Activated T-cell treated with anti-CD3 and anti-CD28 coated beads, Interleukin-2, amount 50 U/mL, for 24 hours (primary cell): ENCODE data around the gene CRYBG1.
A peak's percentile ranks its signal among the peaks of the same experiment; 100 is the strongest.

Source experiments
- DNase-seq: peaks from one replicate; pipeline ENCODE4 v3.0.0-alpha.2; 2020
- H3K27ac Mint-ChIP-seq: 2 replicates; pipeline ENCODE4 v1.8.0; 2020; ENCODE audit warnings: mild to moderate bottlenecking, mixed read lengths
- H3K27me3 Mint-ChIP-seq: 2 replicates; pipeline ENCODE4 v1.8.0; 2020; ENCODE audit warnings: mixed read lengths
- H3K36me3 Mint-ChIP-seq: 2 replicates; pipeline ENCODE4 v1.8.0; 2020; ENCODE audit warnings: low read depth, mixed read lengths
- H3K4me1 Mint-ChIP-seq: 2 replicates; pipeline ENCODE4 v1.8.0; 2020; ENCODE audit warnings: low read depth, mixed read lengths
- H3K4me3 Mint-ChIP-seq: 2 replicates; pipeline ENCODE4 v1.8.0; 2020; ENCODE audit warnings: mild to moderate bottlenecking, moderate library complexity, mixed read lengths
- H3K9me3 Mint-ChIP-seq: 2 replicates; pipeline ENCODE4 v1.8.0; 2020; ENCODE audit warnings: mixed read lengths

CRYBG1 gene, protein sequence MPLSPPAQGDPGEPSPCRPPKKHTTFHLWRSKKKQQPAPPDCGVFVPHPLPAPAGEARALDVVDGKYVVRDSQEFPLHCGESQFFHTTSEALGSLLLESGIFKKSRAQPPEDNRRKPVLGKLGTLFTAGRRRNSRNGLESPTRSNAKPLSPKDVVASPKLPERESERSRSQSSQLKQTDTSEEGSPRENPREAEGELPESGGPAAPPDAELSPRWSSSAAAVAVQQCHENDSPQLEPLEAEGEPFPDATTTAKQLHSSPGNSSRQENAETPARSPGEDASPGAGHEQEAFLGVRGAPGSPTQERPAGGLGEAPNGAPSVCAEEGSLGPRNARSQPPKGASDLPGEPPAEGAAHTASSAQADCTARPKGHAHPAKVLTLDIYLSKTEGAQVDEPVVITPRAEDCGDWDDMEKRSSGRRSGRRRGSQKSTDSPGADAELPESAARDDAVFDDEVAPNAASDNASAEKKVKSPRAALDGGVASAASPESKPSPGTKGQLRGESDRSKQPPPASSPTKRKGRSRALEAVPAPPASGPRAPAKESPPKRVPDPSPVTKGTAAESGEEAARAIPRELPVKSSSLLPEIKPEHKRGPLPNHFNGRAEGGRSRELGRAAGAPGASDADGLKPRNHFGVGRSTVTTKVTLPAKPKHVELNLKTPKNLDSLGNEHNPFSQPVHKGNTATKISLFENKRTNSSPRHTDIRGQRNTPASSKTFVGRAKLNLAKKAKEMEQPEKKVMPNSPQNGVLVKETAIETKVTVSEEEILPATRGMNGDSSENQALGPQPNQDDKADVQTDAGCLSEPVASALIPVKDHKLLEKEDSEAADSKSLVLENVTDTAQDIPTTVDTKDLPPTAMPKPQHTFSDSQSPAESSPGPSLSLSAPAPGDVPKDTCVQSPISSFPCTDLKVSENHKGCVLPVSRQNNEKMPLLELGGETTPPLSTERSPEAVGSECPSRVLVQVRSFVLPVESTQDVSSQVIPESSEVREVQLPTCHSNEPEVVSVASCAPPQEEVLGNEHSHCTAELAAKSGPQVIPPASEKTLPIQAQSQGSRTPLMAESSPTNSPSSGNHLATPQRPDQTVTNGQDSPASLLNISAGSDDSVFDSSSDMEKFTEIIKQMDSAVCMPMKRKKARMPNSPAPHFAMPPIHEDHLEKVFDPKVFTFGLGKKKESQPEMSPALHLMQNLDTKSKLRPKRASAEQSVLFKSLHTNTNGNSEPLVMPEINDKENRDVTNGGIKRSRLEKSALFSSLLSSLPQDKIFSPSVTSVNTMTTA (N-terminal part only)

GRCh38 chr6:106360410-106360988 lies at the start of gene CRYBG1:
Gene CRYBG1 (plus strand): TSS chr6:106360717. CDS start chr6:106360909, 192 bp downstream.
- no peak within 1 kb of the TSS for H3K27ac Mint-ChIP-seq
- peak; percentile 83 for DNase-seq
- peaks cover 54% of the 10 kb centered on the region for H3K27me3 Mint-ChIP-seq
- H3K9me3 Mint-ChIP-seq = no peaks in the 10 kb centered on the region
- peaks cover 12% of the 10 kb centered on the region for H3K4me1 Mint-ChIP-seq
- H3K36me3 Mint-ChIP-seq = no peaks in the 10 kb centered on the region
- H3K4me3 Mint-ChIP-seq = peak within 1 kb of the TSS; percentile 75

- Mint-ChIP-seq H3K4me3 (peak overlapping the region; percentile 4), H3K4me1 (peaks cover 74% of the 10 kb centered on the region), H3K27ac (peak overlapping the region; percentile 85), H3K36me3 (peaks cover 46% of the 10 kb centered on the region), H3K27me3 (no peaks in the 10 kb centered on the region), H3K9me3 (no peaks in the 10 kb centered on the region)
- DNase-seq = no peak
These were observed 44.6 kb upstream of the CRYBG1 start for GRCh38 chr6:106315765-106316374.

- Mint-ChIP-seq H3K36me3 (peaks cover 45% of the 10 kb centered on the region), H3K4me3 (peak overlapping the region; percentile 4), H3K27me3 (no peaks in the 10 kb centered on the region), H3K9me3 (no peaks in the 10 kb centered on the region), H3K27ac (peak overlapping the region; percentile 85), H3K4me1 (peaks cover 73% of the 10 kb centered on the region)
- no peak for DNase-seq
These were observed 44.1 kb upstream of the CRYBG1 start for GRCh38 chr6:106316375-106316766.

GRCh38 chr6:106318061-106318460 lies 42.5 kb upstream of the CRYBG1 start:
- H3K4me3 Mint-ChIP-seq = no peak overlapping the region
- no peaks in the 10 kb centered on the region for H3K27me3 Mint-ChIP-seq
- no peaks in the 10 kb centered on the region for H3K9me3 Mint-ChIP-seq
- peaks cover 74% of the 10 kb centered on the region for H3K4me1 Mint-ChIP-seq
- DNase-seq = no peak
- H3K36me3 Mint-ChIP-seq = peaks cover 32% of the 10 kb centered on the region
- no peak overlapping the region for H3K27ac Mint-ChIP-seq

GRCh38 chr6:106318851-106319250 lies 41.7 kb upstream of the CRYBG1 start:
- Mint-ChIP-seq H3K4me3 (no peak overlapping the region), H3K27ac (no peak overlapping the region), H3K9me3 (no peaks in the 10 kb centered on the region), H3K36me3 (peaks cover 30% of the 10 kb centered on the region), H3K4me1 (peaks cover 74% of the 10 kb centered on the region), H3K27me3 (no peaks in the 10 kb centered on the region)
- DNase-seq = no peak

- H3K9me3 Mint-ChIP-seq = no peaks in the 10 kb centered on the region
- H3K4me1 Mint-ChIP-seq = peaks cover 68% of the 10 kb centered on the region
- no peaks in the 10 kb centered on the region for H3K27me3 Mint-ChIP-seq
- H3K27ac Mint-ChIP-seq = no peak overlapping the region
- no peak for DNase-seq
- peaks cover 27% of the 10 kb centered on the region for H3K36me3 Mint-ChIP-seq
- no peak overlapping the region for H3K4me3 Mint-ChIP-seq
These were observed 38.6 kb upstream of the CRYBG1 start for GRCh38 chr6:106321940-106322339.

- no peak for DNase-seq
- Mint-ChIP-seq H3K9me3 (no peaks in the 10 kb centered on the region), H3K36me3 (peaks cover 27% of the 10 kb centered on the region), H3K27ac (peak overlapping the region; percentile 99), H3K27me3 (no peaks in the 10 kb centered on the region), H3K4me1 (peaks cover 50% of the 10 kb centered on the region), H3K4me3 (peak overlapping the region; percentile 99)
These were observed 35.7 kb upstream of the CRYBG1 start for GRCh38 chr6:106324726-106325335.

GRCh38 chr6:106325336-106326178 lies 35.0 kb upstream of the CRYBG1 start, which contains the start of gene ATG5:
Gene ATG5 (minus strand): TSS chr6:106325760. CDS start chr6:106316208, 9,552 bp downstream.
- peaks cover 43% of the 10 kb centered on the region for H3K4me1 Mint-ChIP-seq
- DNase-seq = peak; percentile 100
- H3K27me3 Mint-ChIP-seq = peaks cover 6% of the 10 kb centered on the region
- no peaks in the 10 kb centered on the region for H3K9me3 Mint-ChIP-seq
- peaks cover 27% of the 10 kb centered on the region for H3K36me3 Mint-ChIP-seq
- H3K4me3 Mint-ChIP-seq = peak within 1 kb of the TSS; percentile 99
- H3K27ac Mint-ChIP-seq = peak within 1 kb of the TSS; percentile 99

DNA sequence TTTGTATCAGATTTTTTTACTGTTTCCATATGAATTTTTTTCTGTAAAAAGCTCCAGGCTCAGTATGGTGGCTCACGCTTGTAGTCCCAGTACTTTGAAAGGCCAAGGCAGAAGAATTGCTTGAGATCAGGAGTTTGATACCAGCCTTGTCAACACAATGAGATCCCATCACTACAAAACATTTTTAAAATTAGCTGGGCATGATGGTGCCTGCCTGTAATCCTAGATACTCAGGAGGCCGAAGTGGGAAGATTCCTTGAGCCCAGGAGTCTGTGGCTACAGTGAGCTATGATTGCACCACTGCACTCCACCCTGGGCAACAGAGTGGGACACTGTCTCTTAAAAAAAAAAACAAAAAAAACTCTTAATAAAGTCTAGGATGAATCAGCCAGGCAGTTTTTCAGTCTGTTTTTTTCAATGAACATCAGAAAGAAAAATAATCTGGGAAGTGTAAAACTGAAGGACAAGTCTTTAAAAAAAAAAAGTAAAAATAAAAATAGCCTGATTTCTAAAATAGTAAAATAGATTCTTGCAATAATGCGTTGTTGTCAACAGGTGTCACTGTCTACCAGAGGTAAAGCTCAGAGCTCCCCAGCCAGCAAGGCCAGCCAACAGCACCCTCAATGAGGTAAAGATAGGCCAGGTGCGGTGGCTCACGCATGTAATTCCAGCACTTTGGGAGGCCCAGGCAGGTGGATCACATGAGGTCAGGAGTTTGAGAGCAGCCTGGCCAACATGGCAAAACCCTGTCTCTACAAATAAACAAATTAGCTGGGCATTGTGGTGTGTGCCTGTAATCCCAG lies 25.7 kb upstream of the CRYBG1 start:
- H3K9me3 Mint-ChIP-seq = no peaks in the 10 kb centered on the region
- H3K27me3 Mint-ChIP-seq = peaks cover 14% of the 10 kb centered on the region
- no peaks in the 10 kb centered on the region for H3K36me3 Mint-ChIP-seq
- no peak overlapping the region for H3K27ac Mint-ChIP-seq
- peak; percentile 57 for DNase-seq
- peaks cover 5% of the 10 kb centered on the region for H3K4me1 Mint-ChIP-seq
- H3K4me3 Mint-ChIP-seq = no peak overlapping the region

DNA sequence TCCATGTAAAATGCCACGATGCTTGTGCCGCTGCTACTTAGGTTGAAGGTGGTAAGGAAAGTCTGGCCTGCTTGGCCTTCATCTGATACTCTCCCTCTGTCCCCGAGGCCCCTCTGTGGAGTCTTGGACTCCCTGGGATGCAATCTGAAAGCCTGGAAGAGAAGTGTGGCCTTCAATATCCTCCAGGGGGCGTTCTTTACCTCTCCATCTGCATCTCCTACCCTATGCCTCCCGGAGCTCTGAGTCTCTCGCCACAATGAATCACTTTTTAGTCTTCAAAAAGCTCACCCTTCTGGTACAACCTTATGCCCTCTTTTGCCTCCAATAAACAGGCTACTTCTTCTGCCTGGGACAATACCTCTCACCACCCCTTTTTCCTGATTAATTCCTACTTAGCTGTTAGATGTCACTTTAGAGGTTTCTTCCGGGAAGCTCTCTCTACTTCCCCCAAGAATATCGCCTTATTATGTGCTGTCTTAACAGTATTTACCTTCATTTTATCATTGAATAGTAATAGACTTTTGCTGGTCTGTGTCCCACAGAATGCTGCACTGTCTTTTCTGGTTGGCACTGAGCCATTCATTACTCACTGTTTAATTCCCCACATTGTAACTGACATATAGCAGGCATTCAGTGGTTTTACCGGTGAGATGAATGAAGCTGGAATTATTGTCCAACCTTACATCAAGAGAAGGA lies 21.0 kb upstream of the CRYBG1 start:
- Mint-ChIP-seq H3K4me3 (no peak overlapping the region), H3K9me3 (no peaks in the 10 kb centered on the region), H3K27ac (no peak overlapping the region), H3K4me1 (peaks cover 5% of the 10 kb centered on the region), H3K36me3 (no peaks in the 10 kb centered on the region), H3K27me3 (peaks cover 10% of the 10 kb centered on the region)
- DNase-seq = peak; percentile 40

GRCh38 chr6:106347219-106347618 lies 13.3 kb upstream of the CRYBG1 start:
- Mint-ChIP-seq H3K4me3 (no peak overlapping the region), H3K27ac (no peak overlapping the region), H3K36me3 (no peaks in the 10 kb centered on the region), H3K4me1 (no peaks in the 10 kb centered on the region), H3K9me3 (no peaks in the 10 kb centered on the region), H3K27me3 (peaks cover 16% of the 10 kb centered on the region)
- DNase-seq = no peak
